HG03045 (cell line): Measurements from ENCODE around the gene MPDU1.
"Not testable (repeated sequence)": the region's sequence is repeated elsewhere in the genome, so short reads cannot be mapped to it uniquely, and the experiment has no call there.

Experiments
- ATAC-seq: cut with Tn5 transposase; IDR thresholded peaks from one replicate; pipeline ENCODE4 v1.9.1; 2021; ENCODE audit warnings: mild to moderate bottlenecking, moderate library complexity; ENCODE audit not compliant: unreplicated experiment

Gene MPDU1

GRCh38 chr17:7580604-7581575 lies 2.8 kb upstream of the MPDU1 start:
- ATAC-seq, result no peak

GRCh38 chr17:7582396-7583252 lies 1.0 kb upstream of the MPDU1 start:
- no peak for ATAC-seq

GRCh38 chr17:7586673-7587419 lies 3.2 kb downstream of the MPDU1 start:
- ATAC-seq, result no peak

- ATAC-seq, result no peak
These were observed 3.9 kb downstream of the MPDU1 start for GRCh38 chr17:7587420-7588151.

- ATAC-seq, result no peak
These were observed 5.0 kb downstream of the MPDU1 start for GRCh38 chr17:7588553-7589203.

- ATAC-seq, result no peak
These were observed 5.7 kb downstream of the MPDU1 start for GRCh38 chr17:7589204-7589868.

GRCh38 chr17:7589891-7590691 lies 6.4 kb downstream of the MPDU1 start, which contains the start of gene SOX15:
Gene SOX15, minus strand, starts transcription at chr17:7590094. Its CDS starts 418 bp downstream, at chr17:7589676.
- ATAC-seq, result no peak

GRCh38 chr17:7590743-7591142 lies 7.1 kb downstream of the MPDU1 start:
- ATAC-seq, result no peak

- ATAC-seq, result no peak
These were observed 7.9 kb downstream of the MPDU1 start for GRCh38 chr17:7591596-7591995.

GRCh38 chr17:7592422-7593021 lies 8.9 kb downstream of the MPDU1 start:
- ATAC-seq, result no peak

- no peak for ATAC-seq
These were observed 9.6 kb downstream of the MPDU1 start for GRCh38 chr17:7593296-7593695.

GRCh38 chr17:7597561-7597960 lies 13.9 kb downstream of the MPDU1 start:
- ATAC-seq, result not testable (repeated sequence)

GRCh38 chr17:7606280-7606679 lies 22.6 kb downstream of the MPDU1 start:
- no peak for ATAC-seq

- no peak for ATAC-seq
These were observed 27.0 kb downstream of the MPDU1 start for GRCh38 chr17:7610641-7611040.

GRCh38 chr17:7611635-7612293 lies 28.1 kb downstream of the MPDU1 start:
- no peak for ATAC-seq

GRCh38 chr17:7612294-7612640 lies 28.6 kb downstream of the MPDU1 start:
- no peak for ATAC-seq

GRCh38 chr17:7613769-7614424 lies 30.2 kb downstream of the MPDU1 start:
- no peak for ATAC-seq
